Measurements from ENCODE around the gene OR5L1.

- TF ChIP-seq CTCF (IDR thresholded peaks at IDR 0.05) (no peak), POLR2A (IDR thresholded peaks at IDR 0.05) (no peak)
Measured at GRCh38 chr11:55806248-55806647, 4.9 kb upstream of the OR5L1 start.

Measured in adrenal gland (tissue), 5 donors.